ENCODE results near the gene MASP2.

GRCh38 chr1:11019971-11020370, 27.1 kb downstream of the MASP2 start:
- no peak for TF ChIP-seq TSHZ2 (CRISPR knock-in tag; IDR thresholded peaks at IDR 0.05)
- TF ChIP-seq ZNF8 (CRISPR knock-in tag; IDR thresholded peaks at IDR 0.05) = no peak
- TF ChIP-seq CSRNP3 (CRISPR knock-in tag; IDR thresholded peaks at IDR 0.05) = no peak
- TF ChIP-seq ARNTL (CRISPR knock-in tag; IDR thresholded peaks at IDR 0.05; ENCODE audit: borderline replicate concordance, low read depth) = no peak
- TF ChIP-seq PATZ1 (CRISPR knock-in tag; IDR thresholded peaks at IDR 0.05; ENCODE audit: borderline replicate concordance) = no peak
- no peak for TF ChIP-seq OSR1 (CRISPR knock-in tag; IDR thresholded peaks at IDR 0.05)
- TF ChIP-seq RARB (CRISPR knock-in tag; IDR thresholded peaks at IDR 0.05) = no peak
- no peak for TF ChIP-seq CREB5 (CRISPR knock-in tag; IDR thresholded peaks at IDR 0.05; ENCODE audit: low read depth)
- TF ChIP-seq BACH2 (CRISPR knock-in tag; IDR thresholded peaks at IDR 0.05; ENCODE audit: borderline replicate concordance) = no peak
- TF ChIP-seq ISL1 (CRISPR knock-in tag; IDR thresholded peaks at IDR 0.05) = no peak
- no peak for TF ChIP-seq ZFP30 (CRISPR knock-in tag; IDR thresholded peaks at IDR 0.05)
- no peak for TF ChIP-seq ZFP3 (CRISPR knock-in tag; IDR thresholded peaks at IDR 0.05)
- no peak for TF ChIP-seq PPARA (CRISPR knock-in tag; IDR thresholded peaks at IDR 0.05; ENCODE audit: borderline replicate concordance)
- TF ChIP-seq POU6F1 (CRISPR knock-in tag; IDR thresholded peaks at IDR 0.05; ENCODE audit: borderline replicate concordance, low read depth) = no peak

All from SK-N-SH treated with all-trans-retinoic acid at 6 μM for 48 hours (cell line).